OCI-LY1 (cell line): ENCODE measurements around the gene RPE65.

Experiments used
- CTCF ChIP-seq: fragments of 200-600 bp; sonication (generic), shearing (Covaris generic); IDR thresholded peaks from 2 replicates; pipeline ENCODE4 v1.5.1; 2017; ENCODE audit warnings: mild to moderate bottlenecking, antibody characterized with exemption, low read length, moderate library complexity, mixed read lengths
- EZH2 ChIP-seq: fragments of 200-600 bp; sonication (generic), shearing (Covaris generic); IDR thresholded peaks from 2 replicates; pipeline ENCODE4 v1.8.0; 2017; ENCODE audit warnings: borderline replicate concordance, mixed run types, mild to moderate bottlenecking, antibody characterized with exemption, low read length, moderate library complexity, mixed read lengths

GRCh38 chr1:68484618-68485017 lies 34.9 kb upstream of the RPE65 start:
- TF ChIP-seq CTCF (no peak), EZH2 (no peak)
